ENCODE results near the gene CYGB.

The CYGB gene

GRCh38 chr17:76478730-76479514 lies 58.6 kb downstream of the CYGB start:
- H3K36me3 ChIP-seq (ENCODE audit: control insufficient read depth in 1 of 2, insufficient read depth in 2 of 2, low read length in 2 of 2): peaks cover 3 to 17% of the 10 kb centered on the region in 2 donors
- no peaks in the 10 kb centered on the region for H3K9me3 ChIP-seq (ENCODE audit: control insufficient read depth in 1 of 2, low read length in 2 of 2)
- H3K4me1 ChIP-seq (ENCODE audit: control insufficient read depth in 1 of 2, insufficient read depth in 2 of 2, low read length in 2 of 2): no peaks in the 10 kb centered on the region

GRCh38 chr17:76478097-76478496 lies 59.4 kb downstream of the CYGB start:
- H3K4me3 ChIP-seq (ENCODE audit: low read depth in 1 of 2, low read length in 2 of 2): no peak overlapping the region
- no peaks in the 10 kb centered on the region for H3K27me3 ChIP-seq (ENCODE audit: control insufficient read depth in 1 of 2, insufficient read depth in 2 of 2, low read length in 2 of 2)
- H3K9me3 ChIP-seq (ENCODE audit: control insufficient read depth in 1 of 2, low read length in 2 of 2): no peaks in the 10 kb centered on the region
- H3K4me1 ChIP-seq (ENCODE audit: control insufficient read depth in 1 of 2, insufficient read depth in 2 of 2, low read length in 2 of 2): no peaks in the 10 kb centered on the region
- H3K27ac ChIP-seq (ENCODE audit: low read depth, low read length): no peak overlapping the region
- H3K9ac ChIP-seq (ENCODE audit: low read depth in 1 of 2, low read length in 2 of 2): no peak overlapping the region
- peaks cover 3 to 19% of the 10 kb centered on the region in 2 donors for H3K36me3 ChIP-seq (ENCODE audit: control insufficient read depth in 1 of 2, insufficient read depth in 2 of 2, low read length in 2 of 2)

More at GRCh38 chr17:76478730-76479514, 58.6 kb downstream of the CYGB start:
- Histone ChIP-seq H3K27ac (ENCODE audit: low read depth, low read length) (no peak overlapping the region), H3K4me3 (ENCODE audit: low read depth in 1 of 2, low read length in 2 of 2) (no peak overlapping the region), H3K9ac (ENCODE audit: low read depth in 1 of 2, low read length in 2 of 2) (no peak overlapping the region), H3K27me3 (ENCODE audit: control insufficient read depth in 1 of 2, insufficient read depth in 2 of 2, low read length in 2 of 2) (no peaks in the 10 kb centered on the region)

GRCh38 chr17:76477576-76477975 lies 59.9 kb downstream of the CYGB start:
- Histone ChIP-seq H3K27me3 (ENCODE audit: control insufficient read depth in 1 of 2, insufficient read depth in 2 of 2, low read length in 2 of 2) (no peaks in the 10 kb centered on the region), H3K36me3 (ENCODE audit: control insufficient read depth in 1 of 2, insufficient read depth in 2 of 2, low read length in 2 of 2) (peaks cover 4 to 23% of the 10 kb centered on the region in 2 donors), H3K27ac (ENCODE audit: low read depth, low read length) (no peak overlapping the region), H3K4me1 (ENCODE audit: control insufficient read depth in 1 of 2, insufficient read depth in 2 of 2, low read length in 2 of 2) (no peaks in the 10 kb centered on the region), H3K4me3 (ENCODE audit: low read depth in 1 of 2, low read length in 2 of 2) (no peak overlapping the region), H3K9ac (ENCODE audit: low read depth in 1 of 2, low read length in 2 of 2) (no peak overlapping the region), H3K9me3 (ENCODE audit: control insufficient read depth in 1 of 2, low read length in 2 of 2) (no peaks in the 10 kb centered on the region)
